Common myeloid progenitor, CD34-positive (primary cell): Measurements from ENCODE around the gene SYNCRIP.
"Not testable (repeated sequence)": the region's sequence is repeated elsewhere in the genome, so short reads cannot be mapped to it uniquely, and the experiment has no call there.

Experiments used
- CTCF ChIA-PET: fragments of 350-600 bp; sonication (Branson Sonifier 250); formaldehyde crosslinking; loops from one replicate; lab custom pipeline; 2021; ENCODE audit warnings: antibody characterized with exemption; lab: Charles Lee
- POLR2A ChIA-PET: fragments of 350-600 bp; sonication (Branson Sonifier 250); formaldehyde crosslinking; loops from one replicate; lab custom pipeline; 2021; ENCODE audit warnings: antibody characterized with exemption; lab: Charles Lee
- DNase-seq, 3 donors: peaks; one replicate each; pipeline versions ENCODE4 v3.0.0 to v3.0.0-alpha.2; 2013
- H3K27ac ChIP-seq, 2 experiments: 1 replicate in 1 of 2; 2 replicates in 1 of 2; pipeline ENCODE4 v1.7.0; 2013; ENCODE audit warnings: inconsistent platforms in 2 of 2, low read length in 2 of 2, mild to moderate bottlenecking in 2 of 2, low read depth in 1 of 2, moderate library complexity in 1 of 2; ENCODE audit not compliant: severe bottlenecking in 2 of 2, insufficient read depth in 1 of 2, poor library complexity in 1 of 2
- H3K27me3 ChIP-seq, 5 experiments: replicated peaks in 2 of 5; 1 replicate in 3 of 5; 2 replicates in 2 of 5; pipeline versions ENCODE4 v1.6.1 to v1.7.0; 2013; ENCODE audit warnings: low read length in 4 of 5, mild to moderate bottlenecking in 2 of 5, moderate library complexity in 2 of 5, inconsistent platforms in 1 of 5; ENCODE audit not compliant: insufficient read depth in 5 of 5, control insufficient read depth in 4 of 5
- H3K36me3 ChIP-seq, 4 experiments: 1 replicate in 2 of 4; 2 replicates in 2 of 4; pipeline versions ENCODE4 v1.6.1 to v1.7.0; 2013; ENCODE audit warnings: low read length in 3 of 4, control low read depth in 1 of 4, mild to moderate bottlenecking in 1 of 4; ENCODE audit not compliant: control insufficient read depth in 4 of 4, insufficient read depth in 4 of 4
- H3K4me1 ChIP-seq, 4 experiments: 1 replicate in 3 of 4; 2 replicates in 1 of 4; pipeline versions ENCODE4 v1.6.1 to v1.7.1; 2013; ENCODE audit warnings: low read length in 3 of 4, mild to moderate bottlenecking in 3 of 4, control low read depth in 1 of 4, inconsistent platforms in 1 of 4, moderate library complexity in 1 of 4; ENCODE audit not compliant: control insufficient read depth in 4 of 4, insufficient read depth in 4 of 4; ENCODE audit errors: control extremely low read depth in 1 of 4
- H3K4me3 ChIP-seq, 7 experiments: 1 replicate in 4 of 7; 2 replicates in 3 of 7; pipeline versions ENCODE4 v1.5.1 to v1.7.0; 2013; ENCODE audit warnings: mild to moderate bottlenecking in 7 of 7, low read length in 6 of 7, moderate library complexity in 6 of 7, inconsistent platforms in 2 of 7, low read depth in 2 of 7, control low read depth in 1 of 7; ENCODE audit not compliant: insufficient read depth in 4 of 7, control insufficient read depth in 1 of 7; ENCODE audit errors: extremely low read depth in 1 of 7
- H3K9me3 ChIP-seq, 5 experiments: 1 replicate in 4 of 5; 2 replicates in 1 of 5; pipeline versions ENCODE4 v1.6.1 to v1.7.1; 2013; ENCODE audit warnings: low read length in 4 of 5, mild to moderate bottlenecking in 2 of 5, inconsistent platforms in 1 of 5, low read depth in 1 of 5, moderate library complexity in 1 of 5; ENCODE audit not compliant: control insufficient read depth in 4 of 5, insufficient read depth in 2 of 5; ENCODE audit errors: control extremely low read depth in 1 of 5
- WGBS: methylation state at CpG from one replicate; pipeline ENCODE4 v1.1.5; 2013; ENCODE audit not compliant: insufficient coverage; 5-methylcytosine and 5-hydroxymethylcytosine counted together

SYNCRIP gene

DNA sequence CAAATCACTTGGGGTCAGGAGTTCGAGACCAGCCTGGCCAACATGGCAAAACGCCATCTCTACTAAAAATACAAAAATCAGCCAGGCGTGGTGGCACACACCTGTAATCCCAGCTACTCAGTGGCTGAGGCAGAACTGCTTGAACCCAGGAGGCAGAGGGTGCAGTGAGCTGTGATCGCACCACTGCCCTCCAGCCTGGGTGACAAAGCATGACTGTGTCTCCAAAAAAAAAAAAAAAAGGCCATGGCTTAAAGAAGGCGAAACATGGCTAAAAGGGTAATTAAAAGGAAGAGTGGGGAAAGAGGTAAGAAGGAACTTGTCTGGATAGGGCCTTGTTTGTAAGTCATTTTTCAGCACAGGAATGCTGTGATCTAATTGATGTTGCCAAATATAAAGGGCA lies 11.6 kb downstream of the SYNCRIP start:
- DNase-seq, H3K27ac ChIP-seq, H3K27me3 ChIP-seq, H3K4me3 ChIP-seq, H3K4me1 ChIP-seq, H3K9me3 ChIP-seq: not testable (repeated sequence)
- ChIA-PET CTCF (interaction anchor here (1.5 to 2.0 kb wide), 2 partner anchors 29 to 47 kb away, joined by 4 read pairs; no protein-coding TSS in a partner anchor), POLR2A (interaction anchor here (1.5 kb wide), 1 partner anchor 47 kb away, joined by 6 read pairs; no protein-coding TSS in a partner anchor)
- WGBS = 92% methylated on average over 2 of the region's 5 CpGs
- H3K36me3 ChIP-seq = peaks cover 31 to 89% (median 56%) of the 10 kb centered on the region in 4 experiments

DNA sequence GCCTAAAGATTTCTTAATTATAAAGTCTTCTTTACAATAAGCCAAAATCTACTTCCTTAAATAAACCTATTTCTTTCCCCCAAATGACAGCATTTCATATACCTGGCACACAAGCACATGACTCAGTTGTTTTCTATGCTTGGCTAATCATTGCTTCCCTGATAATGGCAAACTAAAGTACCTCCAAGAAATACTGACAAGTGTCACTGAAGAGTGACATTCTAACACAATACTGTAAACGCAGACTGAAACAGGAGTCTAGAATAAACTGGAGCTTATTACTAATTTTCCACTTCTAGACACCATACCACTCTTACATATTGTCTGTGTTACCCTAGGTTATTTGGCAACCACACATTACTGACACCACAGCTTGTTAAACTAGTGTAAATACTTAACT lies 14.3 kb downstream of the SYNCRIP start:
- CTCF ChIA-PET = interaction anchor here (1.3 to 1.9 kb wide), 2 partner anchors 13 to 17 kb away, joined by 3 to 4 read pairs; no protein-coding TSS in a partner anchor
- DNase-seq = no peak

DNA sequence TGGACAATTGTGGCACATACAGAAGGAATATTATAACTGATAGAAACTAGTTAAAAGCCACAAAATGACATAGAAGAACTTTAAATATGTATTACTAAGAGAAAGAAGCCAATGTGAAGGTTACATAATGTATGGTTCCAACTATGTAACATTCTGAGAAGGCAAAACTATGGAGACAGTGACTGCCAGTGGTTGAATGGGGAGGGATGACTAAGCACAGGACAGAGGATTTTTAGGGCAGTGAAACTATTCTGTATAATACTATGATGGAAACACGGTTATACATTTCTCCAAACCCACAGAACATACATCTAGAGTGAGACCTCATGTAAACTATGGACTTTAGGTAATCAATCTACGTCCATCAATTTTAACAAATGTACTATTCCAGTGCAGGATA lies 22.4 kb downstream of the SYNCRIP start:
- Histone ChIP-seq H3K36me3 (peaks cover 31 to 94% (median 61%) of the 10 kb centered on the region in 4 experiments), H3K27me3 (no peaks in the 10 kb centered on the region), H3K9me3 (no peaks in the 10 kb centered on the region), H3K4me1 (no peaks in the 10 kb centered on the region), H3K27ac (no peak overlapping the region), H3K4me3 (no peak overlapping the region)
- DNase-seq = no peak
- 100% methylated on average over 1 of the region's 2 CpGs for WGBS
- POLR2A ChIA-PET = no interaction called here
- CTCF ChIA-PET = no interaction called here

More for the DNA sequence above, 14.3 kb downstream of the SYNCRIP start:
- Histone ChIP-seq H3K4me1 (no peaks in the 10 kb centered on the region), H3K9me3 (no peaks in the 10 kb centered on the region), H3K27me3 (no peaks in the 10 kb centered on the region), H3K27ac (peak overlapping the region in 1 of 2 experiments; percentile 32), H3K36me3 (peaks cover 27 to 86% (median 56%) of the 10 kb centered on the region in 4 experiments), H3K4me3 (no peak overlapping the region)
- POLR2A ChIA-PET = no interaction called here
- WGBS = 100% methylated on average over 1 of the region's 1 CpG

- ChIA-PET CTCF (no interaction called here), POLR2A (no interaction called here)
- Histone ChIP-seq H3K9me3 (no peaks in the 10 kb centered on the region), H3K4me3 (no peak overlapping the region), H3K36me3 (peaks cover 36 to 94% (median 65%) of the 10 kb centered on the region in 4 experiments), H3K4me1 (no peaks in the 10 kb centered on the region), H3K27ac (no peak overlapping the region), H3K27me3 (no peaks in the 10 kb centered on the region)
- DNase-seq = no peak
- WGBS = 99% methylated on average over 15 of the region's 17 CpGs
Observed at GRCh38 chr6:85614780-85615179, 27.9 kb downstream of the SYNCRIP start.

DNA sequence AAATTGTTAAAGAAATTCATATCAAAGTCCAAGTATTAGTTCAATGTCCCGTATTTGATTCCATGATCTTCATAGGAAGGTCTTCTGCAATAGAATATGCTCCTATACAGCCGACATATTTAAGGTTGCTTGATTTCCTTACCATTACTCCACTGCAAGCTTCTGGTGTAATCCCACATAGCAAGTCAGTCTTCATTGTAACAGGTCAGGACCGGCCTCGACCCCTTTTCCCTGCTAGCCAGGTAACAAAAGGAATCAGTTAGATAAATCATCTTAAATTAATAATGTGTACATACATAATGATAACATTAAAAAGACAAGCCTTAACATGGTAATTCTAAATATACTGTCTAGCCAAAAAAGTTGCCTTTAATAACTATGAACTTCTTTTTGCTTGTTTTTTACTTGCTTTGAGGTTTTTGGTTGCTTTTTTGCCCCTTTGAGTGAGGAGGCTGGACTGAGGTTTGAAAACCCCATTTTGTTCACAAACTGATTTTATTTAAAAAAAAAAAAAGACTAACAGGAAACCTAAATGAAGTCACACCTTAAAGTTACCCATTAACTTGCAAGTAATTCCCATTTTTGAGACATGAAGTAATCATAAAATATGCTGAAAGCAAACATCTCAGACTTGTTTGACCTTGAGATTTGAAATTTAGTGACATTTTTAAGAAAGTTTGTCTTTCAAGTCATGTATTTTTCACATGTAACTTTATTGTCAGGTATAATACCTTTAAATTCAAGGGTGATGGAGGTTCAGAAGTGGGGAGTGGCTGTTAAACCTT lies 29.8 kb downstream of the SYNCRIP start:
- 83% methylated on average over 1 of the region's 4 CpGs for WGBS
- no peaks in the 10 kb centered on the region for H3K9me3 ChIP-seq
- H3K4me1 ChIP-seq = no peaks in the 10 kb centered on the region
- POLR2A ChIA-PET = interaction anchor here (2.0 kb wide), 1 partner anchor 19 kb away, joined by 6 read pairs; the partner anchor contains the start of gene SNX14
- H3K27me3 ChIP-seq = no peaks in the 10 kb centered on the region
- H3K36me3 ChIP-seq = peaks cover 26 to 90% (median 57%) of the 10 kb centered on the region in 4 experiments
- no peak overlapping the region for H3K27ac ChIP-seq
- no peak for DNase-seq
- H3K4me3 ChIP-seq = no peak overlapping the region
- CTCF ChIA-PET = no interaction called here

- no peak overlapping the region for H3K4me3 ChIP-seq
- H3K9me3 ChIP-seq = no peaks in the 10 kb centered on the region
- H3K36me3 ChIP-seq = peaks cover 20 to 82% (median 46%) of the 10 kb centered on the region in 4 experiments
- ChIA-PET CTCF (no interaction called here), POLR2A (interaction anchor here (2.0 kb wide), 1 partner anchor 17 kb away, joined by 6 read pairs; the partner anchor contains the start of gene SNX14)
- no peaks in the 10 kb centered on the region for H3K4me1 ChIP-seq
- H3K27me3 ChIP-seq = no peaks in the 10 kb centered on the region
- H3K27ac ChIP-seq = no peak overlapping the region
- no CpG with 5 or more reads among the region's 2 CpGs for WGBS
- DNase-seq = no peak
Observed at GRCh38 chr6:85610182-85610895, 32.3 kb downstream of the SYNCRIP start.
